Activated gamma-delta T cell (primary cell): Measurements from ENCODE around the gene UBE2F.
"Not testable (repeated sequence)": the region's sequence is repeated elsewhere in the genome, so short reads cannot be mapped to it uniquely, and the experiment has no call there.

Source experiments
- DNase-seq: peaks from one replicate; lab custom pipeline; 2025; lab: John Stamatoyannopoulos, UW

The UBE2F gene

GRCh38 chr2:237979331-237979730 lies 12.5 kb downstream of the UBE2F start:
- no peak for DNase-seq

- DNase-seq = no peak
Measured at GRCh38 chr2:237980087-237980486, 13.3 kb downstream of the UBE2F start.

GRCh38 chr2:237980751-237981150 lies 13.9 kb downstream of the UBE2F start:
- DNase-seq = no peak

- not testable (repeated sequence) for DNase-seq
Measured at GRCh38 chr2:237981621-237982020, 14.8 kb downstream of the UBE2F start.

GRCh38 chr2:237982039-237982725 lies 15.4 kb downstream of the UBE2F start:
- no peak for DNase-seq

GRCh38 chr2:237983922-237984321 lies 17.1 kb downstream of the UBE2F start:
- DNase-seq = no peak

GRCh38 chr2:237987268-237987667 lies 20.5 kb downstream of the UBE2F start:
- DNase-seq = no peak

GRCh38 chr2:237993701-237994100 lies 26.9 kb downstream of the UBE2F start:
- no peak for DNase-seq

GRCh38 chr2:237995036-237995435 lies 28.2 kb downstream of the UBE2F start:
- DNase-seq = no peak

- no peak for DNase-seq
Measured at GRCh38 chr2:237996021-237996593, 29.3 kb downstream of the UBE2F start.

- DNase-seq = no peak
Measured at GRCh38 chr2:237997521-237997920, 30.7 kb downstream of the UBE2F start.

- DNase-seq = no peak
Measured at GRCh38 chr2:237998530-237998929, 31.7 kb downstream of the UBE2F start.

- DNase-seq = no peak
Measured at GRCh38 chr2:238003234-238004031, 36.6 kb downstream of the UBE2F start.

GRCh38 chr2:238004077-238004830 lies 37.4 kb downstream of the UBE2F start:
- DNase-seq = no peak

GRCh38 chr2:238005528-238005927 lies 38.7 kb downstream of the UBE2F start:
- no peak for DNase-seq

GRCh38 chr2:238006510-238006909 lies 39.7 kb downstream of the UBE2F start:
- DNase-seq = no peak

GRCh38 chr2:238007924-238008323 lies 41.1 kb downstream of the UBE2F start:
- DNase-seq = no peak

- no peak for DNase-seq
Measured at GRCh38 chr2:238009563-238009962, 42.7 kb downstream of the UBE2F start.

- no peak for DNase-seq
Measured at GRCh38 chr2:238010572-238010971, 43.8 kb downstream of the UBE2F start.

- DNase-seq = no peak
Measured at GRCh38 chr2:238013806-238014205, 47.0 kb downstream of the UBE2F start.

- DNase-seq = no peak
Measured at GRCh38 chr2:238015705-238016104, 48.9 kb downstream of the UBE2F start.

- no peak for DNase-seq
Measured at GRCh38 chr2:238016526-238016925, 49.7 kb downstream of the UBE2F start.
